HG03469 (cell line): ENCODE measurements around the gene JPT2.
"Not testable (repeated sequence)": the region's sequence is repeated elsewhere in the genome, so short reads cannot be mapped to it uniquely, and the experiment has no call there.

Source experiments
- ATAC-seq: cut with Tn5 transposase; IDR thresholded peaks from one replicate; pipeline ENCODE4 v1.9.1; 2021; ENCODE audit warnings: mild to moderate bottlenecking, moderate library complexity, moderate number of reproducible peaks; ENCODE audit not compliant: unreplicated experiment

Gene JPT2

GRCh38 chr16:1673424-1674151 is 4.5 kb upstream of the JPT2 start:
- ATAC-seq, result no peak

GRCh38 chr16:1674306-1674705 is 3.8 kb upstream of the JPT2 start:
- ATAC-seq, result no peak

GRCh38 chr16:1674751-1675664 is 3.1 kb upstream of the JPT2 start:
- no peak for ATAC-seq

- ATAC-seq, result no peak
Observed at GRCh38 chr16:1676661-1677060, 1.4 kb upstream of the JPT2 start.

GRCh38 chr16:1677339-1677738 is 740 bp upstream of the JPT2 start:
- no peak for ATAC-seq

GRCh38 chr16:1678500-1679098 is 520 bp downstream of the JPT2 start:
- ATAC-seq, result no peak

- no peak for ATAC-seq
Observed at GRCh38 chr16:1680361-1680760, 2.3 kb downstream of the JPT2 start.

- no peak for ATAC-seq
Observed at GRCh38 chr16:1681032-1681431, 3.0 kb downstream of the JPT2 start.

GRCh38 chr16:1687427-1688316 is 9.6 kb downstream of the JPT2 start:
- ATAC-seq, result no peak

GRCh38 chr16:1688807-1689560 is 10.9 kb downstream of the JPT2 start:
- no peak for ATAC-seq

- ATAC-seq, result no peak
Observed at GRCh38 chr16:1689853-1690252, 11.8 kb downstream of the JPT2 start.

GRCh38 chr16:1690810-1691209 is 12.7 kb downstream of the JPT2 start:
- ATAC-seq, result no peak

GRCh38 chr16:1691276-1691675 is 13.2 kb downstream of the JPT2 start:
- no peak for ATAC-seq

- no peak for ATAC-seq
Observed at GRCh38 chr16:1691956-1692355, 13.9 kb downstream of the JPT2 start.

GRCh38 chr16:1696863-1697262 is 18.8 kb downstream of the JPT2 start:
- no peak for ATAC-seq

- ATAC-seq, result no peak
Observed at GRCh38 chr16:1698680-1699079, 20.6 kb downstream of the JPT2 start.

- no peak for ATAC-seq
Observed at GRCh38 chr16:1700246-1700645, 22.2 kb downstream of the JPT2 start.

GRCh38 chr16:1701216-1701878 is 23.3 kb downstream of the JPT2 start:
- ATAC-seq, result no peak

- not testable (repeated sequence) for ATAC-seq
Observed at GRCh38 chr16:1705324-1705687, 27.2 kb downstream of the JPT2 start.
